Temporal lobe (tissue), 2 donors: ENCODE measurements around the gene LGSN. TPM values are rescaled to one million over a fixed set of nuclear protein-coding genes. Genes with fewer than 3 reads are reported as not detected.

Experiments
- small RNA-seq: library from RNA; depleted of rRNA; stranded (forward); fragments of <200 nt; gene quantifications from one replicate; pipeline ENCODE3, GENCODE V24; 2014; ENCODE audit warnings: low replicate concordance
- total RNA-seq: library from RNA; depleted of rRNA; stranded (reverse); fragments of >200 nt; gene quantifications from one replicate; pipeline ENCODE4 v1.2.3, GENCODE V29; 2014

LGSN gene
- total RNA-seq, 1 donor from 2014 or later, result 0.25 TPM

Small RNA genes lying within 50 kb of the gene (small RNA-seq; reads per million reads assigned to genes)
- not detected for gene SPTLC1P3

Other genes starting within 250 kb of the LGSN start
- gene FKBP1C, start 108.5 kb downstream of the LGSN start, total RNA-seq, result not detected